ENCODE measurements around the gene SDF2. TPM values are rescaled to one million over a fixed set of nuclear protein-coding genes. Genes with fewer than 3 reads are reported as not detected.
A peak's percentile ranks its signal among the peaks of the same experiment; 100 is the strongest.
"Not testable (repeated sequence)": the region's sequence is repeated elsewhere in the genome, so short reads cannot be mapped to it uniquely, and the experiment has no call there.

SDF2 gene
- polyA plus RNA-seq, 1 donor = 54.6 TPM

GRCh38 chr17:28658766-28659496 lies 2.8 kb downstream of the SDF2 start:
- not testable (repeated sequence) for H3K27me3 ChIP-seq (ENCODE audit: control insufficient read depth, insufficient read depth, low read length); H3K27ac ChIP-seq (ENCODE audit: low read length); DNase-seq; H3K4me3 ChIP-seq (ENCODE audit: low read length); H3K4me1 ChIP-seq (ENCODE audit: control insufficient read depth, insufficient read depth, low read length)
- WGBS (ENCODE audit: insufficient coverage, low lambda C conversion rate) = no CpG with 5 or more reads among the region's 46 CpGs
- Histone ChIP-seq H3K36me3 (ENCODE audit: control insufficient read depth, insufficient read depth, low read length) (peaks cover 31% of the 10 kb centered on the region), H3K9me3 (ENCODE audit: control insufficient read depth, low read depth, low read length) (peaks cover 15% of the 10 kb centered on the region)

- H3K4me1 ChIP-seq (ENCODE audit: control insufficient read depth, insufficient read depth, low read length); H3K27ac ChIP-seq (ENCODE audit: low read length); H3K4me3 ChIP-seq (ENCODE audit: low read length); DNase-seq; H3K27me3 ChIP-seq (ENCODE audit: control insufficient read depth, insufficient read depth, low read length): not testable (repeated sequence)
- WGBS (ENCODE audit: insufficient coverage, low lambda C conversion rate) = no CpG with 5 or more reads among the region's 8 CpGs
- Histone ChIP-seq H3K36me3 (ENCODE audit: control insufficient read depth, insufficient read depth, low read length) (peaks cover 34% of the 10 kb centered on the region), H3K9me3 (ENCODE audit: control insufficient read depth, low read depth, low read length) (peaks cover 15% of the 10 kb centered on the region)
Observed at GRCh38 chr17:28658342-28658741, 3.4 kb downstream of the SDF2 start.

DNA sequence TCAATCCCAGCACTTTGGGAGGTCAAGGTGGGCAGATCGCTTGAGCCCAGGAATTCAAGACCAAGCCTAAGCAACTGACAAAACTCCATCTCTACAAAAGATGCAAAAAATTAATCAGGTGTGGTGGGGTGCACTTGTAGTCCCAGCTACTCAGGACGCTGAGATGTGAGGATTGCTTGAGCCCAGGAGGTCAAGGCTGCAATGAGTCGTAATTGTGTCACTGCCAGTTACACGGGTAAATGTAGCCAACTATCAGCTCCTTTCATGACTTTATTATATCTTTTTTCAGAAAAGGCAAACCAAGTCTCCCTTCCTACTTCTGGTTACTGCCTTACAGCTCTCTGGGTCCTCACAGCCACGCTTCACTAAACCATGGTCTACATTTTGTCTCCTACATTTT lies 4.0 kb downstream of the SDF2 start:
- Histone ChIP-seq H3K27ac (ENCODE audit: low read length) (no peak overlapping the region), H3K4me3 (ENCODE audit: low read length) (no peak overlapping the region), H3K36me3 (ENCODE audit: control insufficient read depth, insufficient read depth, low read length) (peaks cover 36% of the 10 kb centered on the region), H3K4me1 (ENCODE audit: control insufficient read depth, insufficient read depth, low read length) (peaks cover 3% of the 10 kb centered on the region), H3K27me3 (ENCODE audit: control insufficient read depth, insufficient read depth, low read length) (no peaks in the 10 kb centered on the region), H3K9me3 (ENCODE audit: control insufficient read depth, low read depth, low read length) (peaks cover 15% of the 10 kb centered on the region)
- WGBS (ENCODE audit: insufficient coverage, low lambda C conversion rate) = 80% methylated on average over 1 of the region's 5 CpGs
- no peak for DNase-seq

- H3K36me3 ChIP-seq (ENCODE audit: control insufficient read depth, insufficient read depth, low read length) = peaks cover 56% of the 10 kb centered on the region
- H3K27ac ChIP-seq (ENCODE audit: low read length) = no peak overlapping the region
- no peak overlapping the region for H3K4me3 ChIP-seq (ENCODE audit: low read length)
- H3K9me3 ChIP-seq (ENCODE audit: control insufficient read depth, low read depth, low read length) = peaks cover 15% of the 10 kb centered on the region
- H3K4me1 ChIP-seq (ENCODE audit: control insufficient read depth, insufficient read depth, low read length) = no peaks in the 10 kb centered on the region
- WGBS (ENCODE audit: insufficient coverage, low lambda C conversion rate) = no CpG with 5 or more reads among the region's 5 CpGs
- no peak for DNase-seq
- no peaks in the 10 kb centered on the region for H3K27me3 ChIP-seq (ENCODE audit: control insufficient read depth, insufficient read depth, low read length)
Observed at GRCh38 chr17:28655160-28655559, 6.5 kb downstream of the SDF2 start.

- peaks cover 34% of the 10 kb centered on the region for H3K36me3 ChIP-seq (ENCODE audit: control insufficient read depth, insufficient read depth, low read length)
- H3K27me3 ChIP-seq (ENCODE audit: control insufficient read depth, insufficient read depth, low read length) = no peaks in the 10 kb centered on the region
- no CpG with 5 or more reads among the region's 2 CpGs for WGBS (ENCODE audit: insufficient coverage, low lambda C conversion rate)
- H3K4me1 ChIP-seq (ENCODE audit: control insufficient read depth, insufficient read depth, low read length) = peaks cover 17% of the 10 kb centered on the region
- no peak overlapping the region for H3K27ac ChIP-seq (ENCODE audit: low read length)
- DNase-seq = no peak
- H3K4me3 ChIP-seq (ENCODE audit: low read length) = no peak overlapping the region
- H3K9me3 ChIP-seq (ENCODE audit: control insufficient read depth, low read depth, low read length) = no peaks in the 10 kb centered on the region
Observed at GRCh38 chr17:28648698-28649097, 13.0 kb downstream of the SDF2 start.

GRCh38 chr17:28646039-28646754 lies 15.5 kb downstream of the SDF2 start:
- Histone ChIP-seq H3K4me3 (ENCODE audit: low read length) (no peak overlapping the region), H3K36me3 (ENCODE audit: control insufficient read depth, insufficient read depth, low read length) (peaks cover 35% of the 10 kb centered on the region), H3K27ac (ENCODE audit: low read length) (peak overlapping the region; percentile 94), H3K4me1 (ENCODE audit: control insufficient read depth, insufficient read depth, low read length) (peaks cover 23% of the 10 kb centered on the region), H3K27me3 (ENCODE audit: control insufficient read depth, insufficient read depth, low read length) (no peaks in the 10 kb centered on the region), H3K9me3 (ENCODE audit: control insufficient read depth, low read depth, low read length) (no peaks in the 10 kb centered on the region)
- peak; percentile 49 to 71 for DNase-seq
- 44% methylated on average over 5 of the region's 12 CpGs for WGBS (ENCODE audit: insufficient coverage, low lambda C conversion rate)

GRCh38 chr17:28645576-28645939 lies 16.1 kb downstream of the SDF2 start:
- peak overlapping the region; percentile 94 for H3K27ac ChIP-seq (ENCODE audit: low read length)
- peak overlapping the region; percentile 78 for H3K4me3 ChIP-seq (ENCODE audit: low read length)
- no peaks in the 10 kb centered on the region for H3K9me3 ChIP-seq (ENCODE audit: control insufficient read depth, low read depth, low read length)
- H3K36me3 ChIP-seq (ENCODE audit: control insufficient read depth, insufficient read depth, low read length) = peaks cover 36% of the 10 kb centered on the region
- H3K4me1 ChIP-seq (ENCODE audit: control insufficient read depth, insufficient read depth, low read length) = peaks cover 23% of the 10 kb centered on the region
- no CpG with 5 or more reads among the region's 8 CpGs for WGBS (ENCODE audit: insufficient coverage, low lambda C conversion rate)
- no peak for DNase-seq
- no peaks in the 10 kb centered on the region for H3K27me3 ChIP-seq (ENCODE audit: control insufficient read depth, insufficient read depth, low read length)

- peaks cover 38% of the 10 kb centered on the region for H3K36me3 ChIP-seq (ENCODE audit: control insufficient read depth, insufficient read depth, low read length)
- peak within 1 kb of the TSS; percentile 94 for H3K27ac ChIP-seq (ENCODE audit: low read length)
- H3K4me3 ChIP-seq (ENCODE audit: low read length) = peak within 1 kb of the TSS; percentile 88
- H3K9me3 ChIP-seq (ENCODE audit: control insufficient read depth, low read depth, low read length) = no peaks in the 10 kb centered on the region
- H3K4me1 ChIP-seq (ENCODE audit: control insufficient read depth, insufficient read depth, low read length) = peaks cover 23% of the 10 kb centered on the region
- DNase-seq = peak; percentile 98 to 99
- no CpG with 5 or more reads among the region's 89 CpGs for WGBS (ENCODE audit: insufficient coverage, low lambda C conversion rate)
- H3K27me3 ChIP-seq (ENCODE audit: control insufficient read depth, insufficient read depth, low read length) = no peaks in the 10 kb centered on the region
Observed at GRCh38 chr17:28644787-28645575, 16.7 kb downstream of the SDF2 start, which contains the start of gene BLTP2. TSS of gene BLTP2 (minus strand) at chr17:28645158. CDS start at chr17:28645056, 102 bp downstream.

- Histone ChIP-seq H3K36me3 (ENCODE audit: control insufficient read depth, insufficient read depth, low read length) (peaks cover 45% of the 10 kb centered on the region), H3K4me1 (ENCODE audit: control insufficient read depth, insufficient read depth, low read length) (peaks cover 23% of the 10 kb centered on the region), H3K4me3 (ENCODE audit: low read length) (peak overlapping the region; percentile 88), H3K9me3 (ENCODE audit: control insufficient read depth, low read depth, low read length) (no peaks in the 10 kb centered on the region), H3K27me3 (ENCODE audit: control insufficient read depth, insufficient read depth, low read length) (no peaks in the 10 kb centered on the region), H3K27ac (ENCODE audit: low read length) (peak overlapping the region; percentile 61)
- DNase-seq = peak; percentile 23 to 43
- no CpG with 5 or more reads among the region's 18 CpGs for WGBS (ENCODE audit: insufficient coverage, low lambda C conversion rate)
Observed at GRCh38 chr17:28643983-28644786, 17.5 kb downstream of the SDF2 start.

Measured in large intestine (tissue), 3 donors.